HEK293 (cell line): Measurements from ENCODE around the gene PPP1R10.

Experiments used
- FEZF1 ChIP-seq: fragments of 450-650 bp; formaldehyde crosslinking; IDR thresholded peaks from 2 replicates; pipeline ENCODE4 v1.5.1; 2016; ENCODE audit warnings: missing biosample characterization, missing genetic modification characterization
- GLI4 ChIP-seq: fragments of 450-650 bp; formaldehyde crosslinking; IDR thresholded peaks from 2 replicates; pipeline ENCODE4 v1.5.1; 2016; ENCODE audit warnings: missing biosample characterization, missing genetic modification characterization
- HOXA7 ChIP-seq: sonication (generic); formaldehyde crosslinking; IDR thresholded peaks from 2 replicates; pipeline ENCODE4 v1.8.1; 2022; ENCODE audit warnings: missing genetic modification reagents, borderline replicate concordance
- KLF10 ChIP-seq: fragments of 450-650 bp; IDR thresholded peaks from 2 replicates; pipeline ENCODE4 v1.5.1; 2018; ENCODE audit warnings: missing biosample characterization, mild to moderate bottlenecking, missing genetic modification characterization
- REPIN1 ChIP-seq: fragments of 450-650 bp; formaldehyde crosslinking; IDR thresholded peaks from 2 replicates; pipeline ENCODE4 v1.5.1; 2017; ENCODE audit warnings: missing biosample characterization, missing genetic modification characterization, low read depth
- SP2 ChIP-seq: fragments of 450-650 bp; formaldehyde crosslinking; IDR thresholded peaks from 2 replicates; pipeline ENCODE4 v1.5.1; 2016; ENCODE audit warnings: missing biosample characterization, missing genetic modification characterization
- SP7 ChIP-seq: fragments of 450-650 bp; formaldehyde crosslinking; IDR thresholded peaks from 2 replicates; pipeline ENCODE4 v1.5.1; 2016; ENCODE audit warnings: missing biosample characterization, missing genetic modification characterization
- TCF7L2 ChIP-seq: IDR thresholded peaks from 2 replicates; pipeline ENCODE4 v1.6.1; 2011; ENCODE audit warnings: low read depth, mild to moderate bottlenecking, inconsistent platforms, low read length, moderate library complexity, borderline replicate concordance
- ZBTB1 ChIP-seq: fragments of 450-650 bp; formaldehyde crosslinking; IDR thresholded peaks from 2 replicates; pipeline ENCODE4 v1.5.1; 2016; ENCODE audit warnings: missing biosample characterization, missing genetic modification characterization
- ZNF133 ChIP-seq: fragments of 450-650 bp; formaldehyde crosslinking; IDR thresholded peaks from 2 replicates; pipeline ENCODE4 v1.5.1; 2016; ENCODE audit warnings: missing biosample characterization, missing genetic modification characterization
- ZNF140 ChIP-seq: fragments of 450-650 bp; formaldehyde crosslinking; IDR thresholded peaks from 2 replicates; pipeline ENCODE4 v1.5.1; 2016; ENCODE audit warnings: missing biosample characterization, missing genetic modification characterization
- ZNF157 ChIP-seq: fragments of 450-650 bp; formaldehyde crosslinking; IDR thresholded peaks from 2 replicates; pipeline ENCODE4 v1.5.1; 2016; ENCODE audit warnings: missing biosample characterization, missing genetic modification characterization
- ZNF248 ChIP-seq: fragments of 450-650 bp; formaldehyde crosslinking; IDR thresholded peaks from 2 replicates; pipeline ENCODE4 v1.5.1; 2017; ENCODE audit warnings: missing biosample characterization, missing genetic modification characterization
- ZNF266 ChIP-seq: fragments of 450-650 bp; formaldehyde crosslinking; IDR thresholded peaks from 2 replicates; pipeline ENCODE4 v1.5.1; 2016; ENCODE audit warnings: missing biosample characterization, missing genetic modification characterization, low read depth
- ZNF350 ChIP-seq: fragments of 450-650 bp; formaldehyde crosslinking; IDR thresholded peaks from 2 replicates; pipeline ENCODE4 v1.5.0; 2017; ENCODE audit warnings: missing biosample characterization, mild to moderate bottlenecking, missing genetic modification characterization
- ZNF37A ChIP-seq: fragments of 450-650 bp; IDR thresholded peaks from 2 replicates; pipeline ENCODE4 v1.5.1; 2018; ENCODE audit warnings: missing biosample characterization, missing genetic modification characterization
- ZNF394 ChIP-seq: fragments of 450-650 bp; formaldehyde crosslinking; IDR thresholded peaks from 2 replicates; pipeline ENCODE4 v1.5.1; 2016; ENCODE audit warnings: missing biosample characterization, missing genetic modification characterization, mild to moderate bottlenecking, moderate library complexity, borderline replicate concordance
- ZNF423 ChIP-seq: fragments of 450-650 bp; formaldehyde crosslinking; IDR thresholded peaks from 2 replicates; pipeline ENCODE4 v1.5.1; 2016; ENCODE audit warnings: missing biosample characterization, missing genetic modification characterization
- ZNF514 ChIP-seq: fragments of 450-650 bp; formaldehyde crosslinking; IDR thresholded peaks from 2 replicates; pipeline ENCODE4 v1.5.1; 2016; ENCODE audit warnings: missing biosample characterization, missing genetic modification characterization
- ZNF521 ChIP-seq: fragments of 450-650 bp; formaldehyde crosslinking; IDR thresholded peaks from 2 replicates; pipeline ENCODE4 v1.5.1; 2017; ENCODE audit warnings: missing biosample characterization, mild to moderate bottlenecking, missing genetic modification characterization
- ZNF548 ChIP-seq: fragments of 450-650 bp; formaldehyde crosslinking; IDR thresholded peaks from 2 replicates; pipeline ENCODE4 v1.5.1; 2016; ENCODE audit warnings: missing biosample characterization, missing genetic modification characterization
- ZNF623 ChIP-seq: fragments of 450-650 bp; formaldehyde crosslinking; IDR thresholded peaks from 2 replicates; pipeline ENCODE4 v1.5.1; 2016; ENCODE audit warnings: missing biosample characterization, missing genetic modification characterization
- ZNF76 ChIP-seq: fragments of 450-650 bp; formaldehyde crosslinking; IDR thresholded peaks from 2 replicates; pipeline ENCODE4; 2016; ENCODE audit warnings: low read depth, missing biosample characterization, missing genetic modification characterization, borderline replicate concordance
- ZNF830 ChIP-seq: fragments of 450-650 bp; IDR thresholded peaks from 2 replicates; pipeline ENCODE4 v1.5.0; 2018; ENCODE audit warnings: missing biosample characterization, missing genetic modification characterization, low read depth, mild to moderate bottlenecking, moderate library complexity
- ZNF837 ChIP-seq: fragments of 450-650 bp; formaldehyde crosslinking; IDR thresholded peaks from 2 replicates; pipeline ENCODE4 v1.5.1; 2016; ENCODE audit warnings: missing biosample characterization, missing genetic modification characterization
- ZNF843 ChIP-seq: fragments of 450-650 bp; formaldehyde crosslinking; IDR thresholded peaks from 2 replicates; pipeline ENCODE4 v1.5.1; 2016; ENCODE audit warnings: missing biosample characterization, missing genetic modification characterization
- ZSCAN30 ChIP-seq: fragments of 450-650 bp; IDR thresholded peaks from 2 replicates; pipeline ENCODE4 v1.5.1; 2018; ENCODE audit warnings: missing biosample characterization, mild to moderate bottlenecking, missing genetic modification characterization, moderate library complexity
- ZXDB ChIP-seq: fragments of 450-650 bp; formaldehyde crosslinking; IDR thresholded peaks from 2 replicates; pipeline ENCODE4 v1.5.1; 2016; ENCODE audit warnings: missing biosample characterization, missing genetic modification characterization
- TF ChIP-seq, protein P1 (sequence below): fragments of 450-650 bp; formaldehyde crosslinking; IDR thresholded peaks from 2 replicates; pipeline ENCODE4 v1.5.1; 2016; ENCODE audit warnings: missing biosample characterization, missing genetic modification characterization
- TF ChIP-seq, protein P2 (sequence below): fragments of 450-650 bp; formaldehyde crosslinking; IDR thresholded peaks from 2 replicates; pipeline ENCODE4 v1.5.1; 2016; ENCODE audit warnings: missing biosample characterization, missing genetic modification characterization, borderline replicate concordance
- TF ChIP-seq, protein P3 (sequence below): fragments of 450-650 bp; formaldehyde crosslinking; IDR thresholded peaks from 2 replicates; pipeline ENCODE4 v1.5.1; 2016; ENCODE audit warnings: missing biosample characterization, missing genetic modification characterization
- TF ChIP-seq, protein P4 (sequence below): fragments of 450-650 bp; formaldehyde crosslinking; IDR thresholded peaks from 2 replicates; pipeline ENCODE4 v1.5.1; 2016; ENCODE audit warnings: missing biosample characterization, missing genetic modification characterization

Gene PPP1R10

DNA sequence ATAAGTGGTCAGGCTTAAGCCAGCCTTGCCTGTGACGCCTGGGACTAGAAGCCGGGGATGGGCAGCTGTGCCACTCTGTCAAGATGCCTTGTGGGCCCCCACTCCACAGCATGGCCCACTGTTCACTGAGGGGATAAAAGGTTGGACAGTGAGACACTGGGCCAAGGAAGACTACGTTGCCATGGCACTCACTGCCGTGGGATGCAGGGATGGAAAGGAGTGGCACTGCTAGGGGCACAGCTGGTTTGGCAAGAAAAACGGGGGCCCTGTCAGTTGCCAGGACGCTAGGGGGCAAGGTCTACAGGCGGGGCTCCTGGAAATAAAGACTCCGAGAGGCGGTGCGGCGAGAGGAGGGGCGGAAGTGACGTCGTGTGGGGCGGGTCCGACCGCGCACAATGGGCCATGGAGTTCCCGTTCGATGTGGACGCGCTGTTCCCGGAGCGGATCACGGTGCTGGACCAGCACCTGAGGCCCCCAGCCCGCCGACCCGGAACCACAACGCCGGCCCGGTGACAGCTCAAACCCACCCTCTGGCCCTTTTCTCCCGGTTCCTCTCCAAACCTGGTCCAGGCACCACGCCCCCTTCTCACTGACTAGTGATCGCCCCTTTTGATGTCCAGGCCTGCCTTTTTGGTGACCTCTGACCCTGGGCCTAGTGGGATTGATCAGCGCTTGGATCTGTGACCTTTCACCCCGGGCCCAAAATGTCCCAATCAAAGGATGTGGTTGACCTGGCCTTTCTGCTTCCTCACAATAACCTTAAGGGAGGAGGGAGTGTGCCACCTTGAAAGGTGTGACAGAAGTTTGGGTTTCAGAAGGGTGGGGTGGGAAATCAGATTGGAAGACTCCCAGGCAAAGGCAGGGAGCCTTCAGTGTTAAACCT lies 9.7 kb upstream of the PPP1R10 start, which contains the start of gene ATAT1 (continued):
- no peak for TF ChIP-seq ZNF423 (tag by site-specific recombination)
- no peak for TF ChIP-seq ZBTB1
- 0 out of 2 replicates have a peak, but pooled peaks have one; percentile 35 for TF ChIP-seq ZNF394
- TF ChIP-seq SP7 (tag by site-specific recombination), result peak; percentile 71
- no peak for TF ChIP-seq ZNF521 (tag by site-specific recombination)
- no peak for TF ChIP-seq REPIN1
- TF ChIP-seq KLF10 (tag by site-specific recombination), result no peak
- TF ChIP-seq ZNF76 (tag by site-specific recombination), result no peak
- no peak for TF ChIP-seq ZNF157 (tag by site-specific recombination)
- no peak for TF ChIP-seq ZNF830
- no peak for TF ChIP-seq ZNF350 (tag by site-specific recombination)
- TF ChIP-seq ZNF548 (tag by site-specific recombination), result no peak
- TF ChIP-seq ZNF140 (tag by site-specific recombination), result no peak
- no peak for TF ChIP-seq ZNF514
- no peak for TF ChIP-seq HOXA7 (CRISPR knock-in tag)
- TF ChIP-seq, protein P1, sequence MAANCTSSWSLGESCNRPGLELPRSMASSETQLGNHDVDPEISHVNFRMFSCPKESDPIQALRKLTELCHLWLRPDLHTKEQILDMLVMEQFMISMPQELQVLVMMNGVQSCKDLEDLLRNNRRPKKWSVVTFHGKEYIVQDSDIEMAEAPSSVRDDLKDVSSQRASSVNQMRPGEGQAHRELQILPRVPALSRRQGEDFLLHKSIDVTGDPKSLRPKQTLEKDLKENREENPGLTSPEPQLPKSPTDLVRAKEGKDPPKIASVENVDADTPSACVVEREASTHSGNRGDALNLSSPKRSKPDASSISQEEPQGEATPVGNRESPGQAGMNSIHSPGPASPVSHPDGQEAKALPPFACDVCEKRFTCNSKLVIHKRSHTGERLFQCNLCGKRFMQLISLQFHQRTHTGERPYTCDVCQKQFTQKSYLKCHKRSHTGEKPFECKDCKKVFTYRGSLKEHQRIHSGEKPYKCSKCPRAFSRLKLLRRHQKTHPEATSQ (tag by site-specific recombination), result no peak
- TF ChIP-seq ZNF623, result no peak
- peak; percentile 72; the same call in 1 of the 2 replicates for TF ChIP-seq ZSCAN30 (tag by site-specific recombination)
- TF ChIP-seq ZNF843 (tag by site-specific recombination), result peak; percentile 50; the same call in 1 of the 2 replicates
- TF ChIP-seq, protein P2, sequence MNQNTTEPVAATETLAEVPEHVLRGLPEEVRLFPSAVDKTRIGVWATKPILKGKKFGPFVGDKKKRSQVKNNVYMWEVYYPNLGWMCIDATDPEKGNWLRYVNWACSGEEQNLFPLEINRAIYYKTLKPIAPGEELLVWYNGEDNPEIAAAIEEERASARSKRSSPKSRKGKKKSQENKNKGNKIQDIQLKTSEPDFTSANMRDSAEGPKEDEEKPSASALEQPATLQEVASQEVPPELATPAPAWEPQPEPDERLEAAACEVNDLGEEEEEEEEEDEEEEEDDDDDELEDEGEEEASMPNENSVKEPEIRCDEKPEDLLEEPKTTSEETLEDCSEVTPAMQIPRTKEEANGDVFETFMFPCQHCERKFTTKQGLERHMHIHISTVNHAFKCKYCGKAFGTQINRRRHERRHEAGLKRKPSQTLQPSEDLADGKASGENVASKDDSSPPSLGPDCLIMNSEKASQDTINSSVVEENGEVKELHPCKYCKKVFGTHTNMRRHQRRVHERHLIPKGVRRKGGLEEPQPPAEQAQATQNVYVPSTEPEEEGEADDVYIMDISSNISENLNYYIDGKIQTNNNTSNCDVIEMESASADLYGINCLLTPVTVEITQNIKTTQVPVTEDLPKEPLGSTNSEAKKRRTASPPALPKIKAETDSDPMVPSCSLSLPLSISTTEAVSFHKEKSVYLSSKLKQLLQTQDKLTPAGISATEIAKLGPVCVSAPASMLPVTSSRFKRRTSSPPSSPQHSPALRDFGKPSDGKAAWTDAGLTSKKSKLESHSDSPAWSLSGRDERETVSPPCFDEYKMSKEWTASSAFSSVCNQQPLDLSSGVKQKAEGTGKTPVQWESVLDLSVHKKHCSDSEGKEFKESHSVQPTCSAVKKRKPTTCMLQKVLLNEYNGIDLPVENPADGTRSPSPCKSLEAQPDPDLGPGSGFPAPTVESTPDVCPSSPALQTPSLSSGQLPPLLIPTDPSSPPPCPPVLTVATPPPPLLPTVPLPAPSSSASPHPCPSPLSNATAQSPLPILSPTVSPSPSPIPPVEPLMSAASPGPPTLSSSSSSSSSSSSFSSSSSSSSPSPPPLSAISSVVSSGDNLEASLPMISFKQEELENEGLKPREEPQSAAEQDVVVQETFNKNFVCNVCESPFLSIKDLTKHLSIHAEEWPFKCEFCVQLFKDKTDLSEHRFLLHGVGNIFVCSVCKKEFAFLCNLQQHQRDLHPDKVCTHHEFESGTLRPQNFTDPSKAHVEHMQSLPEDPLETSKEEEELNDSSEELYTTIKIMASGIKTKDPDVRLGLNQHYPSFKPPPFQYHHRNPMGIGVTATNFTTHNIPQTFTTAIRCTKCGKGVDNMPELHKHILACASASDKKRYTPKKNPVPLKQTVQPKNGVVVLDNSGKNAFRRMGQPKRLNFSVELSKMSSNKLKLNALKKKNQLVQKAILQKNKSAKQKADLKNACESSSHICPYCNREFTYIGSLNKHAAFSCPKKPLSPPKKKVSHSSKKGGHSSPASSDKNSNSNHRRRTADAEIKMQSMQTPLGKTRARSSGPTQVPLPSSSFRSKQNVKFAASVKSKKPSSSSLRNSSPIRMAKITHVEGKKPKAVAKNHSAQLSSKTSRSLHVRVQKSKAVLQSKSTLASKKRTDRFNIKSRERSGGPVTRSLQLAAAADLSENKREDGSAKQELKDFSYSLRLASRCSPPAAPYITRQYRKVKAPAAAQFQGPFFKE (tag by site-specific recombination), result no peak
- TF ChIP-seq ZNF837 (tag by site-specific recombination), result no peak
- TF ChIP-seq, protein P3, sequence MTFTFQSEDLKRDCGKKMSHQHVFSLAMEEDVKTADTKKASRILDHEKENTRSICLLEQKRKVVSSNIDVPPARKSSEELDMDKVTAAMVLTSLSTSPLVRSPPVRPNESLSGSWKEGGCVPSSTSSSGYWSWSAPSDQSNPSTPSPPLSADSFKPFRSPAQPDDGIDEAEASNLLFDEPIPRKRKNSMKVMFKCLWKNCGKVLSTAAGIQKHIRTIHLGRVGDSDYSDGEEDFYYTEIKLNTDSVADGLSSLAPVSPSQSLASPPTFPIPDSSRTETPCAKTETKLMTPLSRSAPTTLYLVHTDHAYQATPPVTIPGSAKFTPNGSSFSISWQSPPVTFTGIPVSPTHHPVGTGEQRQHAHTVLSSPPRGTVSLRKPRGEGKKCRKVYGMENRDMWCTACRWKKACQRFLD (tag by site-specific recombination), result no peak
- no peak for TF ChIP-seq ZNF37A (tag by site-specific recombination)
- peak; percentile 61; the same call in 1 of the 2 replicates for TF ChIP-seq TCF7L2
- TF ChIP-seq GLI4 (tag by site-specific recombination), result no peak
- peak; percentile 90 for TF ChIP-seq ZXDB (tag by site-specific recombination)
- no peak for TF ChIP-seq ZNF248 (tag by site-specific recombination)
- TF ChIP-seq SP2, result peak; percentile 88
- TF ChIP-seq, protein P4, sequence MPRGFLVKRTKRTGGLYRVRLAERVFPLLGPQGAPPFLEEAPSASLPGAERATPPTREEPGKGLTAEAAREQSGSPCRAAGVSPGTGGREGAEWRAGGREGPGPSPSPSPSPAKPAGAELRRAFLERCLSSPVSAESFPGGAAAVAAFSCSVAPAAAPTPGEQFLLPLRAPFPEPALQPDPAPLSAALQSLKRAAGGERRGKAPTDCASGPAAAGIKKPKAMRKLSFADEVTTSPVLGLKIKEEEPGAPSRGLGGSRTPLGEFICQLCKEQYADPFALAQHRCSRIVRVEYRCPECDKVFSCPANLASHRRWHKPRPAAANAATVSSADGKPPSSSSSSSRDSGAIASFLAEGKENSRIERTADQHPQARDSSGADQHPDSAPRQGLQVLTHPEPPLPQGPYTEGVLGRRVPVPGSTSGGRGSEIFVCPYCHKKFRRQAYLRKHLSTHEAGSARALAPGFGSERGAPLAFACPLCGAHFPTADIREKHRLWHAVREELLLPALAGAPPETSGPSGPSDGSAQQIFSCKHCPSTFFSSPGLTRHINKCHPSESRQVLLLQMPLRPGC, result no peak
- no peak for TF ChIP-seq FEZF1 (tag by site-specific recombination)
- no peak for TF ChIP-seq ZNF266
- TF ChIP-seq ZNF133 (tag by site-specific recombination), result no peak
